Liver (tissue), 9 donors: ENCODE results near the gene HS3ST3B1. TPM values are rescaled to one million over a fixed set of nuclear protein-coding genes. Genes with fewer than 3 reads are reported as not detected.

Experiments
- DNase-seq: peaks from one replicate; pipeline ENCODE4 v3.0.0-alpha.2; 2017; ENCODE audit warnings: low spot score
- H3K27ac ChIP-seq, 2 donors: one replicate each; pipeline ENCODE4 v1.7.0; 2013; ENCODE audit warnings: inconsistent platforms in 2 of 2, low read length in 2 of 2, control low read depth in 1 of 2, low read depth in 1 of 2, mild to moderate bottlenecking in 1 of 2
- H3K27me3 ChIP-seq, 4 donors: one replicate each; pipeline versions ENCODE4 v1.6.1 to v1.7.0; 2013; ENCODE audit warnings: low read length in 3 of 4, inconsistent platforms in 1 of 4, mild to moderate bottlenecking in 1 of 4, moderate library complexity in 1 of 4; ENCODE audit not compliant: control insufficient read depth in 4 of 4, insufficient read depth in 4 of 4
- H3K36me3 ChIP-seq, 4 donors: one replicate each; pipeline versions ENCODE4 v1.6.1 to v1.7.0; 2013; ENCODE audit warnings: low read length in 3 of 4, mild to moderate bottlenecking in 3 of 4, low read depth in 1 of 4, moderate library complexity in 1 of 4; ENCODE audit not compliant: control insufficient read depth in 4 of 4, insufficient read depth in 3 of 4
- H3K4me1 ChIP-seq, 4 donors: one replicate each; pipeline versions ENCODE4 v1.6.1 to v1.7.0; 2013; ENCODE audit warnings: low read length in 3 of 4, mild to moderate bottlenecking in 3 of 4, moderate library complexity in 1 of 4; ENCODE audit not compliant: control insufficient read depth in 4 of 4, insufficient read depth in 4 of 4
- H3K4me3 ChIP-seq, 3 donors: one replicate each; pipeline versions ENCODE4 v1.6.1 to v1.7.0; 2013; ENCODE audit warnings: low read length in 3 of 3, control low read depth in 1 of 3, low read depth in 1 of 3, mild to moderate bottlenecking in 1 of 3
- H3K9ac ChIP-seq, 2 donors: one replicate each; pipeline ENCODE4 v1.7.0; 2013; ENCODE audit warnings: low read length in 2 of 2, mild to moderate bottlenecking in 2 of 2, moderate library complexity in 2 of 2, control low read depth in 1 of 2, low read depth in 1 of 2
- H3K9me3 ChIP-seq, 4 donors: one replicate each; pipeline versions ENCODE4 v1.6.1 to v1.7.0; 2013; ENCODE audit warnings: low read length in 3 of 4; ENCODE audit not compliant: control insufficient read depth in 4 of 4
- ATF3 ChIP-seq: IDR thresholded peaks from 2 replicates; pipeline ENCODE4 v1.6.1; 2016; ENCODE audit warnings: antibody characterized with exemption
- CTCF ChIP-seq: fragments of 150-350 bp; IDR thresholded peaks from 2 replicates; pipeline ENCODE4 v1.5.1; 2017; ENCODE audit warnings: improper control_type of control experiment, low read depth, low read length; ENCODE audit not compliant: missing input control
- EGR1 ChIP-seq, 2 donors: IDR thresholded peaks; 2 replicates each; pipeline ENCODE4 v1.6.1; 2016 to 2018; ENCODE audit warnings: antibody characterized with exemption in 2 of 2, low read depth in 2 of 2
- FOXA1 ChIP-seq: IDR thresholded peaks from 2 replicates; pipeline ENCODE4 v1.6.1; 2016; ENCODE audit warnings: antibody characterized with exemption
- FOXA2 ChIP-seq: IDR thresholded peaks from 2 replicates; pipeline ENCODE4 v1.6.1; 2016; ENCODE audit warnings: antibody characterized with exemption
- GABPA ChIP-seq, 2 donors: IDR thresholded peaks in 1 of 2; conservative IDR thresholded peaks in 1 of 2; 2 replicates each; pipeline ENCODE4 v1.6.1; 2016; ENCODE audit warnings: antibody characterized with exemption in 2 of 2, mild to moderate bottlenecking in 1 of 2, moderate library complexity in 1 of 2
- HNF4A ChIP-seq, 2 donors: conservative IDR thresholded peaks; 2 replicates each; pipeline ENCODE4 v1.6.1; 2016; ENCODE audit warnings: antibody characterized with exemption in 2 of 2, mild to moderate bottlenecking in 2 of 2
- HNF4G ChIP-seq: IDR thresholded peaks from 2 replicates; pipeline ENCODE4 v1.6.1; 2016; ENCODE audit warnings: antibody characterized with exemption
- JUND ChIP-seq, 2 donors: IDR thresholded peaks; 2 replicates each; pipeline ENCODE4 v1.6.1; 2016; ENCODE audit warnings: antibody characterized with exemption in 2 of 2
- MAX ChIP-seq: IDR thresholded peaks from 2 replicates; pipeline ENCODE4 v1.6.1; 2016; ENCODE audit warnings: antibody characterized with exemption
- NR2F2 ChIP-seq: IDR thresholded peaks from 2 replicates; pipeline ENCODE4 v1.6.1; 2016; ENCODE audit warnings: antibody characterized with exemption
- RAD21 ChIP-seq, 2 donors: IDR thresholded peaks; 2 replicates each; pipeline ENCODE4 v1.6.1; 2016; ENCODE audit warnings: antibody characterized with exemption in 2 of 2, mild to moderate bottlenecking in 2 of 2
- RXRA ChIP-seq, 2 donors: IDR thresholded peaks; 2 replicates each; pipeline ENCODE4 v1.6.1; 2017 to 2018; ENCODE audit warnings: antibody characterized with exemption in 2 of 2, mild to moderate bottlenecking in 1 of 2
- SP1 ChIP-seq: IDR thresholded peaks from 2 replicates; pipeline ENCODE4 v1.6.1; 2018; ENCODE audit warnings: antibody characterized with exemption, mild to moderate bottlenecking
- TAF1 ChIP-seq: conservative IDR thresholded peaks from 2 replicates; pipeline ENCODE4 v1.6.1; 2016; ENCODE audit warnings: antibody characterized with exemption, mild to moderate bottlenecking
- YY1 ChIP-seq: IDR thresholded peaks from 2 replicates; pipeline ENCODE4 v1.6.1; 2016; ENCODE audit warnings: antibody characterized with exemption, mild to moderate bottlenecking
- ZBTB33 ChIP-seq: IDR thresholded peaks from 2 replicates; pipeline ENCODE4 v1.6.1; 2016; ENCODE audit warnings: antibody characterized with exemption
- WGBS: extraction: QIAGEN DNeasy Blood & Tissue Kit; methylation state at CpG from one replicate; pipeline ENCODE4 v1.1.7; 2013; 5-methylcytosine and 5-hydroxymethylcytosine counted together
- polyA plus RNA-seq, 2 donors: library from polyadenylated mRNA; stranded (reverse) in 1 of 2; unstranded in 1 of 2; fragments of 200-250 nt in 1 of 2; fragments of >200 nt in 1 of 2; fragmentation: Nextera tagmentation in 1 of 2; extraction: Ambion mirVana in 1 of 2; gene quantifications; one replicate each; pipeline versions ENCODE4 v1.2.1 to v1.2.3, GENCODE V29; 2013 to 2015
- total RNA-seq, 2 donors: library from RNA; depleted of rRNA; stranded (reverse); fragments of >200 nt; gene quantifications; one replicate each; pipeline ENCODE4 v1.2.3, GENCODE V29; 2014
- TF ChIP-seq, protein P1 (sequence below): IDR thresholded peaks from 2 replicates; pipeline ENCODE4 v1.6.1; 2016; ENCODE audit warnings: antibody characterized with exemption, mild to moderate bottlenecking
- donor health status: healthy.
- donor health status: healthy.
- donor health status: healthy.
- donor health status: healthy.
- donor health status: healthy.

The HS3ST3B1 gene
- total and polyA plus RNA-seq, 4 donors = 11.9 to 33.5 (median 22.4) TPM

DNA sequence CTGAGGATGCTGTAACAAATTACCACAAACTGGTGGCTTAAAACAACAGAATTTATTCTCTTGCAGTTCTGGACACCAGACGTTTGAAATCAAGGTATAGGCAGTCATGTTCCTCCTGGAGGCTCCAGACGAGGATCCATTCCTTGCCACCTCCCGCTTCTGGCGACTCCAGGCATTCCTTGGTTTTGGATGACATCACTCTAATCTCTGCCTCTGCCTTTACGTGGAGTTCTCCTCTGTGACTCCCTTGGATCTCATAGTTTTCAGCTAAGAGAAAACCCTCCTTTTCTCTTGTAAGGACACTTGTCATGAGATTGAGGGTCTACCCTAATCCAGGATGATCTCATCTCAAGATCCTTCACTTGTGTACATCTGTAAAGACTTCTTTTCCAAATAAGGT, 31.4 kb upstream of the HS3ST3B1 start:
- H3K9me3 ChIP-seq = no peaks in the 10 kb centered on the region
- H3K27ac ChIP-seq = no peak overlapping the region
- no peaks in the 10 kb centered on the region for H3K36me3 ChIP-seq
- no peak overlapping the region for H3K4me3 ChIP-seq
- no peaks in the 10 kb centered on the region for H3K27me3 ChIP-seq
- no peak for DNase-seq
- no peaks in the 10 kb centered on the region for H3K4me1 ChIP-seq
- H3K9ac ChIP-seq = no peak overlapping the region
- TF ChIP-seq GABPA (IDR thresholded peaks at IDR 0.05 in 1 of 2, conservative IDR thresholded peaks at IDR 0.05 in 1 of 2) = no peak
- TF ChIP-seq CTCF = no peak
- no peak for TF ChIP-seq FOXA2
- TF ChIP-seq ZBTB33 = no peak
- TF ChIP-seq TAF1 = no peak
- TF ChIP-seq RAD21 (IDR thresholded peaks at IDR 0.05) = no peak
- no peak for TF ChIP-seq FOXA1
- 88% methylated on average over 5 of the region's 5 CpGs for WGBS

GRCh38 chr17:14270508-14270907, 30.4 kb upstream of the HS3ST3B1 start:
- Histone ChIP-seq H3K36me3 (no peaks in the 10 kb centered on the region), H3K4me1 (no peaks in the 10 kb centered on the region), H3K9ac (no peak overlapping the region), H3K27ac (no peak overlapping the region), H3K4me3 (no peak overlapping the region), H3K27me3 (no peaks in the 10 kb centered on the region), H3K9me3 (no peaks in the 10 kb centered on the region)
- WGBS = 90% methylated on average over 2 of the region's 2 CpGs
- no peak for DNase-seq
- no peak for TF ChIP-seq NR2F2
- no peak for TF ChIP-seq RAD21 (IDR thresholded peaks at IDR 0.05)
- TF ChIP-seq, protein P1, sequence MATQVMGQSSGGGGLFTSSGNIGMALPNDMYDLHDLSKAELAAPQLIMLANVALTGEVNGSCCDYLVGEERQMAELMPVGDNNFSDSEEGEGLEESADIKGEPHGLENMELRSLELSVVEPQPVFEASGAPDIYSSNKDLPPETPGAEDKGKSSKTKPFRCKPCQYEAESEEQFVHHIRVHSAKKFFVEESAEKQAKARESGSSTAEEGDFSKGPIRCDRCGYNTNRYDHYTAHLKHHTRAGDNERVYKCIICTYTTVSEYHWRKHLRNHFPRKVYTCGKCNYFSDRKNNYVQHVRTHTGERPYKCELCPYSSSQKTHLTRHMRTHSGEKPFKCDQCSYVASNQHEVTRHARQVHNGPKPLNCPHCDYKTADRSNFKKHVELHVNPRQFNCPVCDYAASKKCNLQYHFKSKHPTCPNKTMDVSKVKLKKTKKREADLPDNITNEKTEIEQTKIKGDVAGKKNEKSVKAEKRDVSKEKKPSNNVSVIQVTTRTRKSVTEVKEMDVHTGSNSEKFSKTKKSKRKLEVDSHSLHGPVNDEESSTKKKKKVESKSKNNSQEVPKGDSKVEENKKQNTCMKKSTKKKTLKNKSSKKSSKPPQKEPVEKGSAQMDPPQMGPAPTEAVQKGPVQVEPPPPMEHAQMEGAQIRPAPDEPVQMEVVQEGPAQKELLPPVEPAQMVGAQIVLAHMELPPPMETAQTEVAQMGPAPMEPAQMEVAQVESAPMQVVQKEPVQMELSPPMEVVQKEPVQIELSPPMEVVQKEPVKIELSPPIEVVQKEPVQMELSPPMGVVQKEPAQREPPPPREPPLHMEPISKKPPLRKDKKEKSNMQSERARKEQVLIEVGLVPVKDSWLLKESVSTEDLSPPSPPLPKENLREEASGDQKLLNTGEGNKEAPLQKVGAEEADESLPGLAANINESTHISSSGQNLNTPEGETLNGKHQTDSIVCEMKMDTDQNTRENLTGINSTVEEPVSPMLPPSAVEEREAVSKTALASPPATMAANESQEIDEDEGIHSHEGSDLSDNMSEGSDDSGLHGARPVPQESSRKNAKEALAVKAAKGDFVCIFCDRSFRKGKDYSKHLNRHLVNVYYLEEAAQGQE = no peak
- TF ChIP-seq SP1 = no peak
- TF ChIP-seq HNF4A (conservative IDR thresholded peaks at IDR 0.05) = no peak
- TF ChIP-seq ATF3 = no peak
- no peak for TF ChIP-seq JUND (IDR thresholded peaks at IDR 0.05)
- TF ChIP-seq RXRA (IDR thresholded peaks at IDR 0.05) = no peak
- no peak for TF ChIP-seq GABPA (IDR thresholded peaks at IDR 0.05 in 1 of 2, conservative IDR thresholded peaks at IDR 0.05 in 1 of 2)
- no peak for TF ChIP-seq TAF1
- TF ChIP-seq HNF4G = no peak
- TF ChIP-seq CTCF = no peak
- TF ChIP-seq FOXA2 = no peak
- TF ChIP-seq MAX = no peak
- no peak for TF ChIP-seq FOXA1
- no peak for TF ChIP-seq EGR1 (IDR thresholded peaks at IDR 0.05; ENCODE audit: low read depth in 2 of 2)
- no peak for TF ChIP-seq ZBTB33
- TF ChIP-seq YY1 = no peak
